ENCODE measurements around the gene MYL6.
A peak's percentile ranks its signal among the peaks of the same experiment; 100 is the strongest.

The MYL6 gene

DNA sequence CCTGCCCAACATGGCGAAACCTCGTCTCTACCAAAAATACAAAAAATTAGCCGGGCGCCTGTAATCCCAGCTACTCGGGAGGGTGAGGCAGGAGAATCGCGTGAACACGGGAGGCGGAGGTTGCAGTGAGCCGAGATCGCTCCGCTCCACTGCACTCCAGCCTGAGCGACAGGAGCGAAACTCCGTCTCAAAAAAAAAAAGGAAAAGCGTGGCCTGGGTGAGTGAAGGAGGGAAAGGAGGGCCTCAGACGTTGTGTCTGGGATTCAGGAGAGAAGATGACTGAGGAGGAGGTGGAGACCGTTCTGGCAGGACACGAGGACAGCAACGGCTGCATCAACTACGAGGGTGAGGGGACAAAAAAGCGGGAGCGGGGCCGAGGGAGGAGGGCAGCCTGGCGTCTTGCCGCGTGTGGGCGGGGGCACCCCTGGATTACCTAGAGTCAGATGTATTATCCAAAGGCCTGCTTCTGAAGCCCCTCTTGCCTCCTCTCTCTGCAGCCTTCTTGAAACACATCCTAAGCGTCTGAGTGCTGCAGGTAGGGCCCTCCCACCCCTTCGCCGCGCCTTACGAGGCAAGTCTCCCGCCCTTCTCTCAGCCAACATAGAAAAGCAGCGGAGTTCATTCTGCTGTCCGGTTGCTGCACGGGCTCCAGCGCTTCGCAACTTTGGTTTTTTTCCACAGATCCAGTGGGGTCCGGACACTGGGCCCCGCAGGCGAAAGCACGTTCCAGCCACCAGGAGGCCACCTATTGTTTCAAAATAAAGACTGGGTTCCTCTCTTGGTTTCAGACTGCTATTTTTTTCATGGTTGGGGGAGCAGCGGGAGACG lies 744 bp upstream of the MYL6 start:
- peak; percentile 84 for DNase-seq

DNA sequence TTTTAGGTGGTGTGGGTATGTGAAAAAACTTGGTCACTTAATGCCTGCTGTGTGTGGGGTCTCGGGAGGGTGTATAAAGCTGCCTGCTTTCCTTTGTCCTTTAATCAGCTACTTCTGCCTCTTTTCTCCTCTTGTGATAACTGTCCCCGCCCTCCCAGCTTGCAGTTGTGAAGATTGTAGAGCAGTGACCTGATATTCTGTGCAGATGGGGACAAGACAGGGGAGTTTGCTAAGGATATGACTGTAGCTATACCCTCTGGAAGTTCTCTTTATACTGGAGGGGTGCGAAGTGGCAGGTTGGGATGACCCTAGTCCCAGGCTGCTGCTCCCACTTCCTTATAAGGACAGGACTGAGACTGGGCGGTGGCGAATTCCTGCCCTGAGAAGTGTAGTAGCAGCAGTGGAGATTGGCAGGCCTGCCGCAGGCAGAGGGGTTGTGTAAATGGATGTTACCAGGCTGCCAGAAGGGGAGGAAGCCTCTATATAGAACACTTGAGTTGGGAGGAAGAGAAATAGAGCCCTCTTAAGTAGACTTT lies 835 bp downstream of the MYL6 start:
- DNase-seq, result peak; percentile 73

DNA sequence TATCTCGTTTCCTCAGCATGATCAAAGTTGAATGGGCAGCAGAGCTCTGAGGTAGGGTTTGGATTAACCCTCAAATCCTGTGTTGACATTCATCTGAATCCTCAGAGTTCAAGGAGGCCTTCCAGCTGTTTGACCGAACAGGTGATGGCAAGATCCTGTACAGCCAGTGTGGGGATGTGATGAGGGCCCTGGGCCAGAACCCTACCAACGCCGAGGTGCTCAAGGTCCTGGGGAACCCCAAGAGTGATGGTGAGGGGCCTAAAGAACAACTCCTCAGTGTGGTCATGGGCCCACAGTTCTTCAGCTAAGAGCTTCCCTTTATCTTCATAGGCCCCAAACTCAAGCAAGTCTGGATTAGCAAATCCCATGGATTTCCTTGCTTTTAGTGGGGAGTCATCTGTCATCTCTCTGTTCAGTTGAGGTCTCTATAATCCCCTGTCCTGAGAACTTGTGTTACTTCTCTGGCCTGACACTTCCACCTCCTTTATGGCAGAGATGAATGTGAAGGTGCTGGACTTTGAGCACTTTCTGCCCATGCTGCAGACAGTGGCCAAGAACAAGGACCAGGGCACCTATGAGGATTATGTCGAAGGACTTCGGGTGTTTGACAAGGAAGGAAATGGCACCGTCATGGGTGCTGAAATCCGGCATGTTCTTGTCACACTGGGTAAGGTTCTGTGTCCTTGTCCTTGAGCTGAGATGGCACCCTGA lies 1.5 kb downstream of the MYL6 start:
- DNase-seq, result no peak

DNA sequence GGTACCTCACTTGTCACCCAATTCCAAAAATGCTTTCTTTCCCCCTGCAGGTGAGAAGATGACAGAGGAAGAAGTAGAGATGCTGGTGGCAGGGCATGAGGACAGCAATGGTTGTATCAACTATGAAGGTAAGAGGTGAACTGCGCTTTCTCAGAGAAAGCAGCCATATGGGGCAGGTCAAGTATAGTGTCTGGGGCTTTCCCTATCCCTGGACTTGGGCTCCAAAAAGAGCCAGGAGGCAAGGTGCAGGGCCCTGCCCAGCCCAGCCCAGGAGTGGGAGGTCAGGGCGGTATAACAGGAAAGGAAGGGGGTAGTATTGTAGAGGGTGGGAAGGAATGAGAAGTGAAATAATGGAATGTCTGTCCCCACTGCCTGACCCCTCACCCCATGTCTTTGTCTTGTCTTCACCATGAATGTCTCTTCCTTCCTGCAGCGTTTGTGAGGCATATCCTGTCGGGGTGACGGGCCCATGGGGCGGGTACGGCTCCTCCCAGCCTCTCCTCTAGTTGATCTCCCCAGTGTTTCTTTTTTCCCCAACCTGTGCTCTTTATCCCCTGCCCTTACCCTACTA lies 2.1 kb downstream of the MYL6 start:
- peak; percentile 87 for DNase-seq

DNA sequence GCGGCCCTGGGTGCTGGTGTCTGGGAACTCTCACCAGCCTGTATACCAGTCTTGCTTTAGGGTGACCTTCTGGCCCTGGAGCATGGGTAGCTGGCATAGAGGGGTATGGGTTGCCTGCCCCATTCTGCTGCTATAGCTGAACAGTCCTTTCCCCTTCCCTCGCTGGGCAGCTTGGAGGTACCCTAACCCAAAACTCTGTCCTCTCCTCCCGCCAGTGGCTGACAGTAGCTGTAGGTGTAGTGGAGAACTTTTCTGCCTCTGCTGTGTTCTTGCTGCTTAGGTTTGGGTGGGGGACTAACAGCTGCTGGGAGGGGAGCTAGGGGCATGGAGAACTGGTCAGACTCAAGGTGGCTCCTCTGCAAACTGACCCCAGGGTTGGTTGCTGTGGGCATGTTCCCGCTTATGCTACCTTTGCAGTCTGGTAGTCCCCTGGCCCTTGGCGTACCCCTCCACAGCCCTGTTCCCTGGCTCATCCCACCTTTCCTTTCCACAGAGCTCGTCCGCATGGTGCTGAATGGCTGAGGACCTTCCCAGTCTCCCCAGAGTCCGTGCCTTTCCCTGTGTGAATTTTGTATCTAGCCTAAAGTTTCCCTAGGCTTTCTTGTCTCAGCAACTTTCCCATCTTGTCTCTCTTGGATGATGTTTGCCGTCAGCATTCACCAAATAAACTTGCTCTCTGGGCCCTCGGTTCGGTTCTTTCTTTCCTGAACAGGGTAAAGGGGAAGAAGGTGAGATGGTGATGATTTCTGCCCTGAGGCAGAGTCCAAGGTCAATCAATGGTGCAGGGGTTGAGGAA lies 2.9 kb downstream of the MYL6 start:
- DNase-seq, result no peak

DNA sequence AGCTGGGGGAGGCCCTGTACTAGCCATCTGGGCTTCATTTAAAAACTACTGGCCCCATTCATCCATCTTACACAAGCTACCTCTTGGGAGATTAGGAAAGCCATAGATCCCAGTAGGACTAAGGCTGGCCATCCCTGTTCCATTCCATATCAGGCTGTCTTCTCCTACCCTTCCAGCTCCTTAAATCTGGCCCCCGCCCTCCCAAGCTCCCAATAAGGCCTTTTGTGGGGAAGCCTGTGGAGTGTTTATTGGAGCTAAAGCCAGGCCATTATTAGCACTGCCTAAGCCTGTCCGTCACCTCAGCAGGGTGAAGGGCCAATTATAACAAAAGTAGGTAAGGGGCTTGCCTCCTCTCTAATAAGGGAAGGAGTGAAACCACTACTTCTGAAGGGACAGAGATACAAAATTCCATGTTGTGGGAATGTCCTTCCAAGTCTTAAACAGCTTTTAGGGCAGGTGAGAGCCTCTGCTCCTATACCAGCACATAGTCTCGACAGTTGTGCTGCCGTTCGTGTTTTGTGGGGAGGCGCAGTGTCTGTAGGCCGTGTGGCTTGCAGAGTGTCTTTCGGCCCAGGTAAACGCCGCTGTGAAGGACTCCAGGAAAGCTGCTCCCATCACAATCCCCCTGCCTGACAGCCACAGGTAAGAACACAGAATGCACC lies 3.7 kb downstream of the MYL6 start:
- DNase-seq, result no peak

DNA sequence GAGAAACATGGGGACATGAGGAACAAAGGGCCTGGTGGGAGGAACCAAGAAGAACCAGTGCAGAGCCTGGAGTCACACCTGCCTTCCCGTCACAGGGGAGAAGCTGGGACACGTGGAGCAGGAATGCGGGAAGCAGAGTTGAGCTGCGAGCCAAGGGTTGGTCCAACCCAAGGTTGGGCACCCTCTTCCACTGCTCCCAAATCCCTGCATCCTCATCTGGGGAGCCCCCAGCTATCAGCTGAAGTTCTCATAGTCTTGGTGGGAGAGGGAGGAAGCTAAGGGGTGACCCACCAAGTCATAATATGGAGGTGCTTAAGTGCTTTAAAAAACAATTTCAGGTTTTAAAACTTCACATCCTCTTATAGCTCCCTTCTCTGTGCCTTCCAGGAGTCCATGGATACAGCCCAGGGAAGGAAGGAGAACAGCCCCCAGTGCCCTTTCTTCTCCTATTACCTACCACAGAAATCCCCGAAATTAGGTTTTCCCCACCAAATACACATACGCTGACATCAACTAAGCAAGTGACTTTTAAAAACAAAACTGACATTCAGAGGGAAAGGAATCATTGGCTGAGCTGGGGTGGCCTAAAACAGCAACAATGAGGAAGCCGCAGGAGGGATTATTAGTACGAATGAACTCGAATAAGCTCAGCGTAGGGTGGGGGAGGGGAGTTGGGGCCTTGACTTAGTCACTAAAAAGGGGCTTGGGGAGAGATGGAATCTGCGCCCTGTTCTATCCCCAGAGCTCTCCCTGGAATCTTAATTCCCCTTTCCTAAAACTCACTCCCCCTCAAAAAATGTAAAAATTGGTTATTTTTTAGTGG lies 4.5 kb downstream of the MYL6 start:
- DNase-seq, result no peak

DNA sequence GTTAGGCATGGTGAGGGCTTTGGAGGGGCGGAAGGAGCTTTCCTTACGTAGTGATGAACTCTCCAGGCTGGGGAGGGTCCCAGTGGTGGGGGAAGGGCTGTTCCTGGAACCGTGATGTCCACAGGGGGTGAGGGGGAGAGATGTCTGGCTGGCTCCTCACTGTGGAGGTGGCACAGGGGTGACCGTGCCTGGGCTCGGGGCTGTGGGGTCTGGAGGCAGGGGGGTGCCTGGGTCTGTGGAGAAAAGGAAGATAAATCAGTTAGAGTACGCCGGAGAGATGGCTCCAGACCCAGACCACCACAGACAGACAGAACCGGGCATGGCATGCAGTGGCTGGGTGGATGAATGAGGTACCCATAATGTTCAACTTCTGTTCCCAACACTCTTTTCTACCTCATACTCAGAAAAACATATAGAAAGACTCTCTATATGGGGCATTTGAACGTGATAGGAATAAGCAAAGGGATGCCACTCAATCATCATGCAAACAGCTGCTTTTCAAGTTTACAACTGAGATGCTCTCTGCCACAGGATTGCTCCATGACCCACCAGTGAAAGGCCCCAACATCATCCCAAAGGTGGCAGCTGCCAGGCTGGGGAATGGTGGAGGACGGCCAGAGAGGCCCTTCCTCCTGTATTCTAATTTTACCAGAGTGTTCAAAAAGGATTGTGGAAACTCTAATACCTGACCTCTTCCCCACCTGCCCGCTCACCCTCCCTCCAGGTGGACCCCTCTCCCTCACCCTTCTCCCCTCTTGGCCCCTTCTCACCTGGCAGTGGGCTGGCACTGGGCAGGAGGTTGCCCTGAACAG lies 5.6 kb downstream of the MYL6 start:
- no peak for DNase-seq

DNA sequence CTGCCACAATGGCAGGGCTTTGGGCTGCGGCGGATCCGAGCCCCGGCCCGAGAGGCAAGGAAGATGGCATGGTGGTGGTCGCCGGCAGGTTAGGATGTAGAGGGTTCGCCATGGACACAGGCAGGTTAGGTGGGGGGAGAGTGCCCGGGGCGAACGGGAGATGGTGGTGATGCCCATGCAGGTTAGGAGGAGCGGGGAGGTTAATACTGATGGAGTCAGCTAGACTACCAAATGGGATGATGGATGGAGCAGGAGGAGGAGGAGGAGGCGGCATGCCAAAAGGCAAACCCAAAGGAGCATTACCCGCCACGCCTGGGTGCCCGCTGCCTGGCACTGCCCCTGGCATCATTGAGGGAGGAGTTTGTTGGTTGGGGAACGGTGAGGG lies 6.2 kb downstream of the MYL6 start:
- no peak for DNase-seq

DNA sequence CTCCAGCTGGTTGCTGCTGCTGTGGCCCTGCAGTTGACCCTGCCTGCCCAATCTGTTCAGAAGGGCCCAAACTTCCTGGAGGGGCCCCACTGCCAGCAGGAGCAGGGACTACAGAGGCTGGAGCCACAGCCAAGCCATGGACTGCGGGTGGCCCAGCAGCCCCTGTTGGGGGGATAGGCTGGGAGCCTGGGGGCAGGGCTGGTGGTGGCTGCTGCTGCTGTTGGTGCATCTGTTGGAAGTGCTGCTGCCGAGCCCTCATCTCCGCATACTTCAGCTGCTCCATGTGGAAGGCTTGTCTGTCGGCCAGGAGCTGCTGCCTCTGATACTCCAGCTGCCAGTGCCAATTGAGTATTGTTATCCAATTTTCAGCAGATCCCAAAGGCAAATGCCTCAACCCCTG lies 7.2 kb downstream of the MYL6 start:
- no peak for DNase-seq

DNA sequence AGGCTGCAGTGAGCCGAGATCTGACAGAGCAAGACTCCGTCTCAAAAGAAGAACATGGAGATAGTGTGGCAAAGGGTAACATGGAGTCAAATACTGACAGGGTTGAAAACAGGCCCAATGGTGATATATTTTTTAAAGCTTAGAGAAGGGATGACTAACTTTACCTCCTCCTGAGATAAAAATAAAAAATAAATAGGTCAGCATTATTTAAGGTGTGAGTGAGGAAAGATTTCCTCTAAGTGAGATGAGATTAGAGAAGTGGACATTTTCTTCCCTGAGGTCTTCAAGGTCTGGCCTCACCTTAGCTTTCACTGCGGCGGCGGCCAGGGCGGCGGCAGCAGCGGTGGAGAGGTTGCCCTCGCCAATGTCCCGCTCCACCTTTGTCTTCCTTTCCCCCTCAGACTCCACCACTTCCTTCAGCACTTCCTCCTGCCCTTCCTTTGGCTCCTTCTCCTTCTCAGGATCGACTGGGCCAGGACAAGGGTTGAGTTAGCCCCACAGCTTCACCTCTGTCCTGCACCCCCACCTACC lies 11.1 kb downstream of the MYL6 start:
- DNase-seq, result no peak

DNA sequence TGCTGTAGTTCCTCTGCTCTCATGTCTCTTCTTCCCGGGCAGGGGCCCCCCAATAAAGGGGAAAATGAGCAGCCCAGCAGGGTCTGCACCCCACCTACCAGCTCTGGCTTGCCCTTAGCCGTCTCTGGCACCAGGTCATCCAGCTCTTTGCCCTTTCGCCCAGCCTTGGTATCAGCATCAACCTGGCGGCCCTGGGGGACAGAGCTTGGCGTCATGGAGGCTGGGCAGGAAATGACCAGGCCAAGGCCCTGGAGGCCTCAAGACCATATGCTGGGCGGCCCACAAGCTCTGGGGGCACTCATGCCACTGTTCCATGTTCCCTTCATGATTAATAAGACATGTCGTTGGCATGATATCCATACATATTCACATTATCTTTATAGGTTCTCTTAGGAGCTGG lies 14.7 kb downstream of the MYL6 start:
- DNase-seq, result no peak

DNA sequence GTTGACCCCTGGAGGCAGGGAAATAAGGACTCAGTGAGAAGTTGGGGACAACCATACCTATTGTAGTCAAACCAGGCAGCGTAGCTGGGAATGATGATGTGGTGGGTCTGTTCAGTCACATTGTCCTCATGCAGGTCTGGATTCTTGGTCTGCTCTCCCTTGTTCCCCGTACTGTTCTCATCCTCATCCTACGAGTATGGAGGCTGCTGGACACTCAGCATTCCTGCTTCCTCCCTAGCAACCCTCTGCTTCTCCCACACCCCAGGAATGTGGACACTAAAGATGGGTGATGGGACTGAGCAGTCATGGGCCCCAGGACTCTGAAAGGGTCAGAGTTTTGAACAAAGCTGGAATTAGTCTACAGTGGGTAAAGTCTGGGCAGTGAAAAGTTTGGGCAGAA lies 20.2 kb downstream of the MYL6 start:
- DNase-seq, result no peak

DNA sequence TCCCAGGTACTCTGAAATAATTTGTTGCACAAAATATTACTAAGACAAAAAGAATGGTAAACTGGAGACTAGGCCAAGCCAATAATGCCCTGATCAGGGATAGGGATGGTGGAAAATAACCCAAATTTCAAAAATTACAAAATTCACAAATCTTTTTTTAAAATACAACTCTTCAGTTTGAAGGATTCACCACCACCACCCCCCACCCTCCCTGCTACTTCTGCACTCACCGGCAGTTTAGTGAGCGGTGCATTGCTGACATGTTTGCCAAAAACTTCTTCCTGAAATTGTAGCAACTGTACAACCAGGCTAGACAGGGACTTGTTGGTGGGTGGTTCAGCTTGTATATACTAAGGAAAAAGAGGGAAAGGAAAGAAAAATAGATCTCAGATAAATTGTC lies 28.8 kb downstream of the MYL6 start:
- DNase-seq, result no peak

DNA sequence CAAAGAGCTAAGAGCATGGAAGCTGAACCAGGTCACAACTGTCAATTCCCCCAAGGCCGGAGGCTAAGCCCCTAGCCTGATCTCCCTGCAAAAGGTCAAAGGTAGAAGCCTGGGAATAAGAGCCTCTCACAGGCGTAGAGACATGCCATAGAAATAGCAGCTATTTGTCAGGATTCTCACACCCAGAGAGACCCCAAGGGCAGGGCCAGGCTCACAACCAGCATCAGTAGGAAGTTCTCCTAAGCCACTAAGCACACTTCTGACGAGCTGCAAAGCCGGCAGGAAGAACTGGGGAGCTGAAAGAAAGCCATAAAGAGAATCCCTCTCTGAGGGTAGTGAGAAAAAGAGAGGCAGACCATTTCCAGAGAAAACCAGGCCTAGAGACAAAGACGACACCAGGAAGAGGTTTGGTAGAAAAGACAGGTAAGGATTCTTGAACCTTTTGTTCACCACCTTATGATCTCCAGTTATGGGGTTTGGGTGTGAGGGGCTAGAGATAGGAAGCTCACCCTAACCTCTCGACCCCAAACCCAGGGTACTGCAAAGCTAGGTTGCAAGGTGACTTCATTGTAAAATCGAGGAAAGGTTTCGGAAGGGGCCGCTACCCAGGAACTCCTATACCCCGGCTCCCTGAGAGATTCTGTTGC lies 30.1 kb downstream of the MYL6 start:
- no peak for DNase-seq

DNA sequence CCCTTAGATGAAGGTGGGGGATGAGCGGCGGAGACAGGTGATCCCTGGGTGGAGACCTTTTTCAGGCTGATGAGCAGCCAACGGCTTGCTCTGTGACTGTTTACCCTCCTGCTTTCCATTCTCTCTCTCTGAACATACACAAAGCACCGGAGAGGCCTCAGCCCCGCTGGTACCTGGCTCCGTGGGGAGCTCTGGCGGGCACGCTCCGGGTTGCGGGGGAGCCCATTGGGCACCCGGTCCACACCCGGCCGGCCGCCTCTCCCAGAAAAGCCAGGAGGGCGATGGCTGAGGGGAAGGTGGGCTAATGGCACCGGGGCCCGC lies 30.6 kb downstream of the MYL6 start:
- peak; percentile 72 for DNase-seq

DNA sequence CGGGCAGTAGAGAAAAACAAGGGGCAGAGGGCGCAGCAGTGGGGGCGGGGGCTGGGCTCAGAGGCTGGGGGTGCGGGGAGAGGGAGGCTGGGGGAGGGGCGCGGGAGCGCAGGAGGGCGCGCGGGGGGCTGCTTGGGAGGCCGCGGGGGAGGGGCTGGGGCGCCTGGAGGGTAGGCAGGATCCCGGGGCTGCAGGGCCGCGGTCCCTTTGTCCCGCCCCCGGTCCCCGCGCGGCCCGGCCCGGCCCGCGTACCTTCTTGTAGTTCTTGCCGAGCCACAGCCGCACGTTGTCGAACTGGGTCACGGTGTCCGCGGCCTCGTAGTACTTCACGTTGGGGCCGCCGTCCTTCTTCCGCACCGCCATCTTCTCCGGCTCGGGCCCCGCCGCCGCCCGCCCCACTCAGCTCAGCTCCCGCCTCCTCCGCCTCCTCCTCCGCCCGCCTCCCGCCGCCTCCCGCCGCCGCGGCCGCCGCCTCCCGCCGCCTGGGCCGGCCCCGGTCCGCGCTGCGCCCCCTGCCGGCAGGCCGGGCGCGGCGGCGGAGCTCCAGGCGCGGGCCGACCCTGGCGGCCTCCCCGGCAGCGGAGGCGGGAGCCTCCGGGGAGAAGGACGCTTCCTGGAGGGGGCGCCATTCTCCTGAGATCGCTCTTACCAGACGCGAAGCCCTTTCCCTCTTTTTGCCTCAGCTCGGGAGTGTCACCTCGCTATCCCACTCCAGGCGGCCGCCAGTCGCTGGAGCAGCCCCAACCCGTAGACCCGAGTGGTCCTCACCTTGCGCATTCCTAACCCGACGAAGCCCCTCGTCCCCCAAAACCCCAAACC lies 31.1 kb downstream of the MYL6 start, which contains the start of gene SMARCC2:
Gene SMARCC2, minus strand, starts transcription at position 385 of the 819 bp plus-strand sequence. Its CDS starts 22 bp downstream, at position 363.
- DNase-seq, result peak; percentile 94

DNA sequence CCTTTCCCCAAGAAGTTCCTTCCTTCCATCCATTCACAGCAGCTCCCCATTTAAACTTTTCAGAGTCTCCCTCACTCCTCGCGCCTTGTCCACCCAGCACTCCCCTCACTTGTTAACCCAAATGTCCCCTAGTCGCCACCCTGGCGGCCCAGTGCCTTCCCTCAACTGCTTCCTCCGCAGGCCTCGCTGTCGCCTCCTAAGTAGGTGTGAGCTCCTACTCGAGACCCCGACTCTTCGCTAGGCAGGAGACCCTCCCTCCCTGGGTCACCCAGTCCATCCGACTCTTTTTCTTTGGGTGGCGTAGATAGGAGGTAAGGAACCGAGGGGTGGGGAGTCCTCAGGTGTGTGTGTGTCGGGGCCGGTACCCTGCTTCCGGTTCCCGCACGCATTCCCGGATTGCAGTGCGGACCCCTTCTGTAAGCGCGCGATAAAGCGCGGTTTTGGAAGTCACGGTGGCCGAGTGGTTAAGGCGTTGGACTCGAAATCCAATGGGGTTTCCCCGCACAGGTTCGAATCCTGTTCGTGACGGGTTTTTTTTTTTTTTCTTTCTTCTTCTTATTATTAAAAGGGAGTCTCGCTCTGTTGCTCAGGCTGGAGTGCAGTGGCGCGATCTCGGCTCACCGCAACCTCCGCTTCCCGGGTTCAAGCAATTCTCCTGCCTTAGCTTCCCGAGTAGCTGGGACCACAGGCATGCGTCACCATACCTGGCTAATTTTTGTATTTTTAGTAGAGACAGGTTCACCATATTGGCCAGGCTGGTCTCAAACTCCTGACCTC lies 31.9 kb downstream of the MYL6 start:
- DNase-seq, result peak; percentile 92
